Glomerular visceral epithelial cell (primary cell): Measurements from ENCODE around the gene LAMA3.
A peak's percentile ranks its signal among the peaks of the same experiment; 100 is the strongest.
"Not testable (repeated sequence)": the region's sequence is repeated elsewhere in the genome, so short reads cannot be mapped to it uniquely, and the experiment has no call there.

ENCODE experiments used
- DNase-seq: peaks from one replicate; pipeline ENCODE4 v3.0.0-alpha.2; 2016; ENCODE audit errors: extremely low spot score

Gene LAMA3

GRCh38 chr18:23727707-23728493 is 38.6 kb downstream of the LAMA3 start:
- no peak for DNase-seq

GRCh38 chr18:23730857-23731256 is 41.6 kb downstream of the LAMA3 start:
- DNase-seq: no peak

- no peak for DNase-seq
These were observed 42.6 kb downstream of the LAMA3 start for GRCh38 chr18:23731861-23732260.

GRCh38 chr18:23732439-23732838 is 43.2 kb downstream of the LAMA3 start:
- DNase-seq: no peak

- not testable (repeated sequence) for DNase-seq
These were observed 44.0 kb downstream of the LAMA3 start for GRCh38 chr18:23733265-23733664.

- DNase-seq: no peak
These were observed 44.6 kb downstream of the LAMA3 start for GRCh38 chr18:23733895-23734294.

- DNase-seq: peak; percentile 95
These were observed 45.8 kb downstream of the LAMA3 start for GRCh38 chr18:23735021-23735464.

GRCh38 chr18:23737578-23737977 is 48.3 kb downstream of the LAMA3 start:
- DNase-seq: no peak

GRCh38 chr18:23738151-23738550 is 48.9 kb downstream of the LAMA3 start:
- DNase-seq: no peak

GRCh38 chr18:23738575-23738974 is 49.3 kb downstream of the LAMA3 start:
- DNase-seq: no peak

GRCh38 chr18:23740105-23740830 is 51.0 kb downstream of the LAMA3 start:
- DNase-seq: peak; percentile 28

GRCh38 chr18:23741967-23742366 is 52.7 kb downstream of the LAMA3 start:
- DNase-seq: not testable (repeated sequence)

- DNase-seq: no peak
These were observed 54.6 kb downstream of the LAMA3 start for GRCh38 chr18:23743733-23744333.

GRCh38 chr18:23745366-23745765 is 56.1 kb downstream of the LAMA3 start:
- DNase-seq: no peak

GRCh38 chr18:23746851-23747250 is 57.6 kb downstream of the LAMA3 start:
- DNase-seq: no peak

GRCh38 chr18:23752363-23752762 is 63.1 kb downstream of the LAMA3 start:
- no peak for DNase-seq

- no peak for DNase-seq
These were observed 63.5 kb downstream of the LAMA3 start for GRCh38 chr18:23752796-23753195.

GRCh38 chr18:23756590-23757436 is 67.6 kb downstream of the LAMA3 start:
- no peak for DNase-seq

- DNase-seq: no peak
These were observed 68.1 kb downstream of the LAMA3 start for GRCh38 chr18:23757437-23757733.

GRCh38 chr18:23758281-23758680 is 69.0 kb downstream of the LAMA3 start:
- no peak for DNase-seq

- no peak for DNase-seq
These were observed 72.7 kb downstream of the LAMA3 start for GRCh38 chr18:23761941-23762340.

- no peak for DNase-seq
These were observed 74.1 kb downstream of the LAMA3 start for GRCh38 chr18:23763343-23763742.
